Cardiac fibroblast (primary cell): ENCODE data around the gene DIS3L2.

Experiments used
- DNase-seq, 2 donors: peaks; one replicate each; pipeline versions ENCODE4 v3.0.0 to v3.0.0-alpha.2; 2010; ENCODE audit warnings: low read depth in 2 of 2
- H3K4me3 ChIP-seq, 2 donors: replicated peaks in 1 of 2; 1 replicate in 1 of 2; 2 replicates in 1 of 2; pipeline ENCODE4 v1.5.1; 2011; ENCODE audit warnings: low read depth in 2 of 2, low read length in 2 of 2, mild to moderate bottlenecking in 2 of 2, moderate library complexity in 1 of 2
- CTCF ChIP-seq: IDR thresholded peaks from one replicate; pipeline ENCODE4 v1.5.1; 2011; ENCODE audit warnings: low read depth, mild to moderate bottlenecking, low read length, inconsistent platforms

DIS3L2 gene

GRCh38 chr2:232183279-232183678 lies 221.8 kb downstream of the DIS3L2 start:
- TF ChIP-seq CTCF, result no peak
- no peak overlapping the region for H3K4me3 ChIP-seq
- DNase-seq, result no peak

GRCh38 chr2:232184346-232184745 lies 222.8 kb downstream of the DIS3L2 start:
- no peak for TF ChIP-seq CTCF
- no peak overlapping the region for H3K4me3 ChIP-seq
- DNase-seq, result no peak

GRCh38 chr2:232190796-232191195 lies 229.3 kb downstream of the DIS3L2 start:
- no peak overlapping the region for H3K4me3 ChIP-seq
- TF ChIP-seq CTCF, result no peak
- no peak for DNase-seq

- no peak for TF ChIP-seq CTCF
- no peak overlapping the region for H3K4me3 ChIP-seq
- no peak for DNase-seq
Observed at GRCh38 chr2:232195487-232195886, 234.0 kb downstream of the DIS3L2 start.

GRCh38 chr2:232196802-232197201 lies 235.3 kb downstream of the DIS3L2 start:
- TF ChIP-seq CTCF, result no peak
- no peak overlapping the region for H3K4me3 ChIP-seq

GRCh38 chr2:232200195-232200594 lies 238.7 kb downstream of the DIS3L2 start:
- no peak for DNase-seq
- no peak overlapping the region for H3K4me3 ChIP-seq

More at GRCh38 chr2:232196802-232197201, 235.3 kb downstream of the DIS3L2 start:
- no peak for DNase-seq

More at GRCh38 chr2:232200195-232200594, 238.7 kb downstream of the DIS3L2 start:
- TF ChIP-seq CTCF, result no peak
